Left renal cortex interstitium (tissue), 4 donors: ENCODE results near the gene EXOC6B. TPM values are rescaled to one million over a fixed set of nuclear protein-coding genes. Genes with fewer than 3 reads are reported as not detected.

Experiments used
- DNase-seq, 4 donors: peaks; one replicate each; pipeline ENCODE4 v3.0.0-alpha.2; 2013; ENCODE audit warnings: low read depth in 4 of 4, low spot score in 2 of 4, missing footprints in 1 of 4
- polyA plus RNA-seq, 4 donors: library from polyadenylated mRNA; unstranded; fragments of 120-200 nt; gene quantifications; one replicate each; pipeline ENCODE4 v1.2.1, GENCODE V29; 2013; ENCODE audit not compliant: insufficient read length in 4 of 4

Gene EXOC6B
- polyA plus RNA-seq, result 10 to 100 TPM; 20.7 to 23.6 (median 22.1) TPM

DNA sequence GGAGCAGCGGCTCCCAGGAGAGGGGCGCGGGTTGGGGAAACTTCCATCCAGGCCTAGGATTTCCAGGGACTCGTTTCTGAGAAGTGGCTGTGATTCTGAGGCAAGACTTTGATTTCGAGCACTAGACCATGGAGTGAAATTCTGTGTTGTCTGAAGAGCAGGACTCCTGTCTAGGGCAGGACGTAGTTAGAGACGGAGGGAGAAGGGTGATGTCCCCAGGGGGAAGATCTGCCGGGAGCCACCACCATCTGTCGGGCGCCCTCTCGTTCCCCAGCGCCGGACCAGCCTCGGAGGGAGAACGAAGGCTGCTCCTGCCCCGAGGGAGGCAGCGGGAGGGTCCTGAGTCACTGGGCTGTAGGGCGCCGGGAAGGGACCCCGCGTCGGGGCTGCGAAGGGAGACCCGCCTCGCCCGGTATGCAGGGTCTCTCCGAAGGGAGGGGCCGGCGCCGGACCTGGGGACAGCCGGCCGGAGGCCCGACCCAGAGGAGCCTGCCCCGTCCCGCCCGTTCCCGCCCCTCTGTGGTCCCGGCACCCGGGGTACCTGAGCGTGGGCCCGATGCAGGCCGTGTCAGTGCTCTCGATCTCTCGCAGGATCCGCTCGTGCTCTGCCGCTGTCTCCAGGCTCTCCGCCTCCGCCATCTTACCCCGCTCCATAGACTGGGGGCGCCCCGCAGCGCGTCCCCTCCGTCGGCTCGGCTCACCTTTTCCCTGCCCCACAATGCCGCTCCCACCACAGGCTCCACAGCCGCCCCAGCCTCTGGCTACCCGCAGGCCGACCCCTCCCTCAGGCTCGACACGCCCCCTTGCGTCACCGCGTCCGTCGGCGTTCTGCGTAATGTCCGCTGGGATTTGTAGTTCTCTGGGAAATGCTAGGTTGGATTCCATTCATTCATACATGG, at the start of gene EXOC6B:
TSS of gene EXOC6B (minus strand) at position 777 of the 899 bp plus-strand sequence.
- peak; percentile 69 to 90 (median 84) for DNase-seq

GRCh38 chr2:72871880-72872279, 46.0 kb upstream of the EXOC6B start:
- no peak for DNase-seq

- DNase-seq, result no peak
Measured at GRCh38 chr2:72871060-72871459, 45.2 kb upstream of the EXOC6B start.

GRCh38 chr2:72864500-72864899, 38.7 kb upstream of the EXOC6B start:
- no peak for DNase-seq

DNA sequence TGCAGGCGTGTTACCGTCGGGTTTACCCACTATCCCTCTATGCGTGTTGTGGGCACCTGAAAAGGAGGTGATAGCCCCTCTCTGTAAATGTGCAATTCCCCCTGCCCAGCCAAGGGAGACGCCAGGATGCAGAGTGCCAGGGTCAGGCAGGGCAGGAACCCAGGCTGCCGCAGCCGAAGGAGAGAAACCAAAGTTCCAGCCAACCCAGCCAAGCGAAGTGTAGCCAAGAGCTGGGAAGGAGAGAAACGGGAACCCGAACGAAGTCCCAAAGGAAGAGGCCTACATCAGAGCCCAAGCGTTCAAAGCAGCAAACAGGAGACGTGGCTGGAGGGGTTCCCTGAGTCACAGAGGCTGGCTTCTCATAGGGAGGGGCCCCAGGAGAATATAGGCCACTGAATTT, 37.2 kb upstream of the EXOC6B start:
- no peak for DNase-seq

DNA sequence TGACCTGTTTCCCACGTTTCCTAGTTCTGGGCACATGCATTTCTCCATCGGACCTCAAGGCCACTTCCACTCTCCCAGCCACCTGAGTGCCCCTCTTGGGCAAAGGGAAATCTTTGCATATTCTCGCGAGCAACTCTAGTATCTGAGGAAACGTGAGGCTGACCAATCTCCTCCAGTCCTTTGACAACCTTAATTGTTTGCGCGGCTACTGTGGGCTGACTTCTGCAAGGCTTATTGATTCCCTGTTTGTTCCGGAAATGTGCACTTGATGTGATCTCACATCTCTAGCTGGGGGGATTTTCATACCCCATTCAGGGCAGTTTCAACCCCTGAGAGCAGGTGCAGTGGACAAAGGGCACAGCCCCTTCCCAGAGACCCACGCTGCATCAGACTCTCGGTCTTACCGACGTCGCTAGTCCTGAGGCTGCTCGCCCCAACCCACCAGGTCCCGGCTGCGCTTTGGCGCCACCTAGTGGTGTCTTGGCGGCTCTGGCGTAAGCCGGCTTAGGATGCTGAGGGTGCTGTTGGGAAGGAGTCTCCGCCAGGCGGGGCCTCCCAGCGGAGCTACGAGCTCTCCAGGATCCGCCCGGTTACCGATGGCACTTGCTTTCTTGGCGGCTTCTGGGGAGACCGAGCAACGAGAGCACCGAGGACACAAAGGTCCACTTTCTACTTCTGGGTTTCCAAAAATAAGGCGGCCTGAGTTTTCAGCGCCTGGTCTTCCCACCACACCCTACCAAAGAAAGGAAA, 36.6 kb upstream of the EXOC6B start:
- peak; percentile 58 to 88 (median 78) for DNase-seq

DNA sequence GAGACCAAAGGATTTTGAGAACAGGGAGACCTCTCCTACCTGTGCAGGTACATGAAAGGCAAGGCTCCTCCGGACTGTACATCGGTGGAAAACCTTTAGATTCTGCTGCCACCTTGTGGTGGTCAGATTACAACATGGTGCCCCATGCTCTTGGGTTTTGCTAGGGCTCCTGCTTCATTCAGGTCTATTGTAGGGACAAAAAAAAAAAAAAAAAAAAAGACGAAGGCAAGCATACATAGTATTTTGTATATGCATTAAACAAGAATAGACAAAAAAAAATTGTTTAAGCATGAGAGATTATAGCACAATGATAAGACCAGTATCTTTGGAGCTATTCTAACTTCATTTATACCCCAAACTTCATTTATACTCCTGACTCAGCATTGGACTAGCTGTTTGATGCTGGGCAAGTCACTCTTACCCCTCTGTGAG, 34.0 kb upstream of the EXOC6B start:
- DNase-seq, result peak in 3 of 4 donors; percentile 26 to 47 (median 34)

DNA sequence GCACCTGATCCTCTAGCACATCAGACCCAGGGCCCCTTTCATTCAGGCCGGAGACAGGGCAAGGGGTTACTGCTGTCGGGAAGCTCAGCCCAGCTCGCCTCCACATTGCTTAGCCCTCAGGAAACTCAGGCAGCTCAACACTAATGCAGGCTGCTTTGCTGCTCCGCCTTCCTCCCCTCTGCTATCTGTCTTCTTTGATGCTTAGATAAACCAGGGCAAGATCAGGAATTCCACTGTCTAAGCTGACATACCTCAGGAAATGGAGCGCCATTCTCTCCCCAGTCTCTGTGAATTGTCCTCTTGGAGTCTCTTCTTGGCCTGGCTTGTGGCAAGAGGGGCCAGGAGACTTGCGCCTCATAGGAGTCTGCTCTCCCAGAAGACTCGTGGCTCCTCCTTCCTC, 25.5 kb upstream of the EXOC6B start:
- DNase-seq, result no peak

DNA sequence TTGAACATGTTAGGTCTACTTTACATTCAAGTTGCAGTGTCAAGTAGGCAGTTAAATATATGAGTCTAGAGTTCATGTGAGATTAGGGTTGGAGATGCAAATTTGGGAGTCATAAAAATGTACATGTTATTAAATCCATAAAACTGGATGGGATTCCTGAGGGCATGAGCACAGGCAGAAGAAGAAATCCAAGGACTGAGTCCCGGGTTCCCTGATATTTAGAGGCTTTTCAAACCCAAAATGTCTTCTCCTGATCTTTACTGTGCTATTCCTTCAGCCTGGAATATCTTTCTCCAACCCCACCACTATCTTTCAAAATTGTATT, 23.3 kb upstream of the EXOC6B start:
- no peak for DNase-seq

- DNase-seq, result no peak
Measured at GRCh38 chr2:72848436-72849137, 22.8 kb upstream of the EXOC6B start.

DNA sequence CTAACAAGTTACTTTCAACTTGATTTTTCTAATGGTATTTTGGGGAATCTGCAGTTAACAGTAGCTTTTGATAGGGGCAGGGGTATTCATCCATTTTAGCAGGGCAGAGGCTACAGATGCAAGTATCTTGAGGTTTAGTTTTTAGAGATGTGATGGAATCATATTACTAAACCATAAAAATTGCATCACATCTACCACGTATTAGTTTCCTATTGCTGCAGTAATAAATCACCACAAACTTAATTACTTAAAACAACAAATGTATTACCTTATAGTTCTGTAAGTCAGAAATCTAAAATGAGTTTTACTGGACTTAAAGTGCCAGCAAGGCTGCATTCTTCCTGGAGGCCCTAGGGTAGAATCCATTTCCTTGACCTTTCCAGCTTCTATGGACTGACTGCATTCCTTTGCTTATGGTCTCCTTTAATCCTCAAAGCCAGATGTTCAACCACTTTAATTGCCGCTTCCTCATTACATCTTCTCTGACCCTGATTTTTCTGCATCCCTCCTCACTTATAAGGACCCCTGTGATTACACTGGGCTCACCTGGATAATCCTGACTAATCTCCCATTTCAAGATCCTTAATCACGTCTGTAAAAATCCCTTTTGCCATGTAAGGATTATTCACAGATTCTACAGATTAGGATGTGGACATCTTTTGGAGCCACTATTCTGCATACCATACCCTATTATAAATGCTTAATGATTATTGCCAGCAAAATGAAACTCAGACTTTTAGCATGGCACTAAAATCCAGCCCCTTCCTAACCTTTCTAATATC, 21.9 kb upstream of the EXOC6B start:
- DNase-seq, result no peak

- DNase-seq, result no peak
Measured at GRCh38 chr2:72846171-72847095, 20.6 kb upstream of the EXOC6B start.

DNA sequence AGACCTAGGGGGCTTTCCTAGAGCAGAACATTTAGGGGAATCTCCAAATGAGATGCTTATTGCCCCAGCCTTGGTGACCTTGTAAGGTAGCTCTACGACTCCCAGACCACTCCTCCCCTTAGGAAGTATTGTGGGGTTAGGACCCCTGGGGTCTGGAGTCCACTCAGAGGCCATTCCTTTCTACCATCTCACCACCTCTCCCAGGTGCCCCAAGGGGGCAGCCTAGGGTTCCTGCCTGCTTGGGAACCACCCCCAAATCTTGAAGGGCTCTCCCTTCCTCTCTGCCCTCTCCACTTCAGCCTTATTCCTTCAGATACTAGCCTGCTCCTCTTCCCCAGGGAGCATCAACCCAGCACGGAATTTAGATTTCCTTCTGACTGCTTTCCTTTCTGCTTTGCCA, 17.5 kb upstream of the EXOC6B start:
- DNase-seq, result no peak

DNA sequence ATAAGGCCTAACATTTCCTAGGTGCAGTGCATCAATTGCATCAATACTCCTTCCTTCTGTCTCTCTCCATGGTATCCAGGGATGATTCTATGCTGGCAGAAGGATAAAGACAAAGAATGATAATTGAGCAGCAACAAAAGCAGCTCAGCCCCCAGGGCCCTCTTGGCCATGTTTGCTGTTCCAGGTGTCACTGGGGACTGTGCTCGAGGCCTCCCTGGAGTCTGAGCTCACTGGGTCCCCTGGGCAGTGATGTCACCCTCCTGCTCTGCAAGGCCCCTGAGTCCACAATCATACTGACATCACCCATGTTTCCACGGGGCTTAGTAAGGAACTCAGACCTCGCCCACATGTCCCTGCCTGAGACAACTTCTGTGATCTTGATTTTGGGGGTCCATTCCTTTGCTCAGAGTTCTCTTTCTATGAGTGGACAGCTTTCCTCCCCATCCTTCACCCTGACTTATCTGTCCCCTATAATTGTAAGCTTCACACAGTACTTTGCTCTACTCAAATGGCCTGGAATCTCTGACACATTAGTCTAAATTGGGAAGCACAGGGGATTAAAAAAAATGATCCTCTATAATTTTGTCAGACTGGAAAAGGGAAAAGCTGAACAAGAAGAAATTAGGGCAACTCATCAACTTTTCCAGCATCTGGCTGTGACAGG, 15.8 kb upstream of the EXOC6B start:
- DNase-seq, result no peak

DNA sequence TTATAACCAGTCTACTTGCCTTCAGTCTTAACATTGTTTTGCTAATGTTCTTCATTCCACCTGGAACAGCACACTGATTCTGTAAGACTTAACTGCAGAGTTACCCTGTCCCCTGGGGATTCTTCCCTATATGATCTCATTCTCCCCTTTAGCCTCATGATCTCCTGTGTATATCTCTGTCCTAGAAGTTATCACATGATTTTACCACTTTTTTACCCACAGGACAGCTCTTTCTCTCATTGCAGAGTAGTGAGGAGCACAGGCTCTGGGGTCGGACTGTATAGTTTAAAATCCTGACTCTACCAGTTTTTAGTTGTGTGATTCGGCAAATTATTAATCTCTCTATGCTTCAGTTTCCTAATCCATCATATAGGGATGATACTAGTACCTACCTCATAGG, 14.2 kb upstream of the EXOC6B start:
- no peak for DNase-seq

DNA sequence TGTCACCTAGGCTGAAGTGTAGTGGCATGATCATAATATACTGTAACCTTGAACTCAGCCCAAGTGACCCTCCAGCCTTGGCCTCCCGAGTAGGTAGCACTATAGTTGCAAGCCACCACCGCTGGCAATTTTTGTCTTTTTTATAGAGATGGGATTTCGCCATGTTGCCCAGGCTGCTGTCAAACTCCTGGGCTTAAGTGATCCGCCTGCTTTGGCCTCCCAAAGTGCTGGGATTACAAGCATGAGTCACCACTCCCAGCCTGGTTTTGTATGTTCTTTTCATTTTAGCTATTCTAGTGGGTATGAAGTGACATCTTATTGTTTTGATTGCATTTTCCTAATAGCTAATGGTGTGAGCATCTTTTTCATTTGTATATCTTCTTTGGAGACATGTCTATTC, 11.3 kb upstream of the EXOC6B start:
- no peak for DNase-seq

GRCh38 chr2:72835403-72835802, 9.6 kb upstream of the EXOC6B start:
- DNase-seq, result no peak

- no peak for DNase-seq
Measured at GRCh38 chr2:72834596-72834995, 8.8 kb upstream of the EXOC6B start.
